Naive thymus-derived CD8-positive, alpha-beta T cell (primary cell): Measurements from ENCODE around the gene ARL8B. TPM values are rescaled to one million over a fixed set of nuclear protein-coding genes. Genes with fewer than 3 reads are reported as not detected.
A peak's percentile ranks its signal among the peaks of the same experiment; 100 is the strongest.
"Not testable (repeated sequence)": the region's sequence is repeated elsewhere in the genome, so short reads cannot be mapped to it uniquely, and the experiment has no call there.

Experiments
- ATAC-seq, 2 donors: fragments of 150-1000 bp; cut with Tn5 transposase in 1 of 2; sonication (Bioruptor Pico), chemical (Tn5 transposase) in 1 of 2; 1 replicate in 1 of 2; 2 replicates in 1 of 2; pipeline ENCODE4 v1.10.0; 2021; ENCODE audit warnings: mild to moderate bottlenecking in 2 of 2, moderate library complexity in 2 of 2
- POLR2A ChIA-PET: fragments of 350-600 bp; sonication (Branson Sonifier 250); formaldehyde crosslinking; loops from one replicate; lab custom pipeline; 2021; ENCODE audit warnings: antibody characterized with exemption; lab: Charles Lee
- DNase-seq, 10 donors: peaks; one replicate each; pipeline versions ENCODE4 v3.0.0 to v3.0.0-alpha.2; 2020 to 2022
- H3K27ac Mint-ChIP-seq, 10 donors: one replicate each; pipeline ENCODE4 v1.8.0; 2020 to 2022; ENCODE audit warnings: mild to moderate bottlenecking in 10 of 10, mixed read lengths in 10 of 10, moderate library complexity in 4 of 10, inconsistent platforms in 1 of 10
- H3K27me3 Mint-ChIP-seq, 5 donors: one replicate each; pipeline ENCODE4 v1.8.0; 2021 to 2022; ENCODE audit warnings: mixed read lengths in 5 of 5
- H3K36me3 Mint-ChIP-seq, 3 donors: one replicate each; pipeline ENCODE4 v1.8.0; 2020 to 2022; ENCODE audit warnings: mixed read lengths in 3 of 3, mild to moderate bottlenecking in 2 of 3, inconsistent platforms in 1 of 3
- H3K4me1 Mint-ChIP-seq, 4 donors: one replicate each; pipeline ENCODE4 v1.8.0; 2021 to 2022; ENCODE audit warnings: mixed read lengths in 4 of 4
- H3K4me3 Mint-ChIP-seq, 10 donors: one replicate each; pipeline ENCODE4 v1.8.0; 2020 to 2022; ENCODE audit warnings: mild to moderate bottlenecking in 10 of 10, mixed read lengths in 10 of 10, moderate library complexity in 6 of 10, inconsistent platforms in 1 of 10
- H3K9me3 Mint-ChIP-seq, 9 donors: one replicate each; pipeline ENCODE4 v1.8.0; 2020 to 2022; ENCODE audit warnings: mixed read lengths in 9 of 9, mild to moderate bottlenecking in 3 of 9, inconsistent platforms in 1 of 9, moderate library complexity in 1 of 9
- polyA plus RNA-seq, 3 donors: library from polyadenylated mRNA; unstranded; fragments of 300-500 nt; fragmentation: Illumina TruSeq; gene quantifications; one replicate each; pipeline ENCODE4 v1.2.3, GENCODE V29; 2021
- total RNA-seq, 8 experiments: library from RNA in 2 of 8; stranded (reverse) in 2 of 8; gene quantifications; one replicate each; pipeline ENCODE4 v1.2.3 and lab custom pipeline; 2021 to 2026

ARL8B gene
- total and polyA plus RNA-seq, 5 experiments from 2014 or later, result 40.4 to 57.8 (median 49.8) TPM

- no peaks in the 10 kb centered on the region for H3K36me3 Mint-ChIP-seq
- H3K4me1 Mint-ChIP-seq, result peaks cover 0 to 5% (median 3%) of the 10 kb centered on the region in 4 donors
- no peak overlapping the region for H3K27ac Mint-ChIP-seq
- POLR2A ChIA-PET, result interaction anchor here (0.7 kb wide), 1 partner anchor 801 kb away, joined by 3 read pairs; no protein-coding TSS in a partner anchor
- H3K9me3 Mint-ChIP-seq, result no peaks in the 10 kb centered on the region
- DNase-seq (no peak), ATAC-seq (no peak)
- peaks cover 10 to 41% (median 38%) of the 10 kb centered on the region in 5 donors for H3K27me3 Mint-ChIP-seq
- no peak overlapping the region for H3K4me3 Mint-ChIP-seq
These were observed 28.4 kb upstream of the ARL8B start for GRCh38 chr3:5093731-5094130.

DNA sequence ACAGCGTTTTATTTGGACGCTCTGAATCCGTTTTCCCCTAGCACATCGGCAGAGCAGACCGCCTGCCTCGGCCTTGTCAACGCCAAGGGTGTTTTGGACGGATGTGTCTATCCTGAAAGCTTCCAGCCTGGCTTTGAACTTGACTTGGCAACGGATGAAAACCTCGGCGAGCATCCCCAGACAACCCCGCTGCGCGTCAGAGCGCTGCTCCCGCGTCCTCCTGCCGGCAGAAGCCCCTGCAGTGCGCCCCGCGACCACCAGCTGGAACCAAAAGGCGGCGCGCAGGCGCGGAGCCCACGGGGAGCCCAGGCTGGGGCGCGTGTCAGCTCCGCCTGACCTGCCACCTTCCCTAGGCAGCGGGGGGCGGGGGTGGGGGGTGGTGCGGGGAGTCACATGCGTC, 26.2 kb upstream of the ARL8B start:
- Mint-ChIP-seq H3K27ac (no peak overlapping the region), H3K4me1 (peaks cover 0 to 5% (median 3%) of the 10 kb centered on the region in 4 donors), H3K9me3 (no peaks in the 10 kb centered on the region), H3K36me3 (no peaks in the 10 kb centered on the region), H3K27me3 (peaks cover 13 to 41% (median 39%) of the 10 kb centered on the region in 5 donors), H3K4me3 (peak overlapping the region in 4 of 10 donors; percentile 4 to 30 (median 26))
- POLR2A ChIA-PET, result no interaction called here
- ATAC-seq, result peak in 1 of 2 donors; percentile 55
- peak in 5 of 10 donors; percentile 1 to 18 (median 7) for DNase-seq

DNA sequence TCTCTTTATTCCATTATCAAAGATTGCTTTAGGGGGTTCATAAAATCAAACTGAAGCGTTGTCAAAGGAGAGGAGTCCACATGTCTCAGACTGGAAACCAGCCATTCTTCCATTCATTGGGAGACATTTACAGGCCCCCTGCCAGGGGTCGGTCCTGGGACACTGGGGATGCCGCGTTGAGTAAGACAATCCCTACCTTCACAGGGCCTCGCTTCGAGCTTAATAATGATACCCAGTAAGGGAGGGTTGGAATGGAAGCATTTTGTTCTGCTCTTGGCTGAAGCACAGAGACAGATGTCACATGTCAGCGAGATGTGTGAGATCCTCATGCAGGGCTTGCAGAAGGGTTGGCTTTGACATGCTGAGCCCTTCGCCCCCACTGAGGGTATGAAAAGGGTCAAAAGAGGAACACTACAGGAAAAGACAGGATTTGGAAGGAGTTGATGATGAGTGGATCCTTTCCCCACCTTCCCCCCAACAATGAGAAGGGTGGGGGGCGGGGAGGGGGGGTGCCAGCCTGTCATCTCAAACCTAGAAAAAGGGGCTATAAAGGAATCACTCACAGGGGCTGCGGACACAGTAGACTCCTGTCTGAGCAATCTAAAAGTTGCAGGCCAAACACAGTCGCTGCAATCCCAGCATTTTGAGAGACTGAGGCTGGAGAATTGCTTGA, 25.6 kb upstream of the ARL8B start:
- H3K27me3 Mint-ChIP-seq, result peaks cover 13 to 41% (median 36%) of the 10 kb centered on the region in 5 donors
- H3K4me3 Mint-ChIP-seq, result peak overlapping the region in 3 of 10 donors; percentile 7 to 30 (median 30)

GRCh38 chr3:5098346-5098745, 23.7 kb upstream of the ARL8B start:
- no peaks in the 10 kb centered on the region for H3K9me3 Mint-ChIP-seq
- peaks cover 13 to 41% (median 28%) of the 10 kb centered on the region in 5 donors for H3K27me3 Mint-ChIP-seq
- H3K4me1 Mint-ChIP-seq, result peaks cover 0 to 5% (median 3%) of the 10 kb centered on the region in 4 donors
- ATAC-seq (no peak), DNase-seq (no peak)
- no peaks in the 10 kb centered on the region for H3K36me3 Mint-ChIP-seq
- no peak overlapping the region for H3K4me3 Mint-ChIP-seq
- H3K27ac Mint-ChIP-seq, result no peak overlapping the region
- POLR2A ChIA-PET, result no interaction called here

More for the DNA sequence above, 25.6 kb upstream of the ARL8B start:
- H3K27ac Mint-ChIP-seq, result peak overlapping the region in 1 of 10 donors; percentile 77
- peaks cover 0 to 5% (median 3%) of the 10 kb centered on the region in 4 donors for H3K4me1 Mint-ChIP-seq
- no peaks in the 10 kb centered on the region for H3K36me3 Mint-ChIP-seq
- POLR2A ChIA-PET, result no interaction called here
- DNase-seq, result no peak
- ATAC-seq, result no peak
- no peaks in the 10 kb centered on the region for H3K9me3 Mint-ChIP-seq

GRCh38 chr3:5102532-5102931, 19.6 kb upstream of the ARL8B start:
- H3K9me3 Mint-ChIP-seq, result no peaks in the 10 kb centered on the region
- no peaks in the 10 kb centered on the region for H3K36me3 Mint-ChIP-seq
- ATAC-seq (no peak), DNase-seq (no peak)
- no peak overlapping the region for H3K27ac Mint-ChIP-seq
- POLR2A ChIA-PET, result no interaction called here
- no peaks in the 10 kb centered on the region for H3K4me1 Mint-ChIP-seq
- H3K4me3 Mint-ChIP-seq, result no peak overlapping the region
- peaks cover 2 to 9% (median 7%) of the 10 kb centered on the region in 5 donors for H3K27me3 Mint-ChIP-seq

GRCh38 chr3:5103743-5104142, 18.3 kb upstream of the ARL8B start:
- H3K9me3 Mint-ChIP-seq, result no peaks in the 10 kb centered on the region
- H3K27ac Mint-ChIP-seq, result no peak overlapping the region
- no peaks in the 10 kb centered on the region for H3K4me1 Mint-ChIP-seq
- H3K4me3 Mint-ChIP-seq, result no peak overlapping the region
- H3K27me3 Mint-ChIP-seq, result peaks cover 0 to 3% (median 2%) of the 10 kb centered on the region in 5 donors
- H3K36me3 Mint-ChIP-seq, result no peaks in the 10 kb centered on the region
- POLR2A ChIA-PET, result no interaction called here
- no peak for DNase-seq
- no peak for ATAC-seq

DNA sequence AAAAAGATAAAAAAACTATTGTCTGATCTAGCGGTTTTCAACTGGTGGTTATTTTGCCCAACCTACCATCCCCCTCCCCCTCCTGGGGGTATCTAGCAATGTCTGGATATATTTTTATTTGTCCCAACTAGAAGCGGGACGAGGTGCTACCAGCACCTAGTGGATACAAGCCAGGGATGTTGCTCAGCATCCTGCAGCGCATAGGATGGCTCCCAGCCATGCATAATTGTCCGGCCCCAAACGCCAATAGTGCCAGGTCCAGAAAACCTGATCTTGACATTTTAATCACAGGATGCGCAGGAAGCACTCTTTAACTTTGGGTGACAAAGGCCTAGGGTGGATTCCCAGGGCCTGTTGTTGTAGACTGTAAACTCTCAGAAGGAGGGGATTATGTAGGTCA, 17.0 kb upstream of the ARL8B start:
- H3K4me1 Mint-ChIP-seq, result no peaks in the 10 kb centered on the region
- H3K4me3 Mint-ChIP-seq, result no peak overlapping the region
- peak overlapping the region in 3 of 10 donors; percentile 40 to 72 (median 52) for H3K27ac Mint-ChIP-seq
- ATAC-seq (no peak), DNase-seq (no peak)
- no peaks in the 10 kb centered on the region for H3K9me3 Mint-ChIP-seq
- peaks cover 0 to 2% (median 0%) of the 10 kb centered on the region in 5 donors for H3K27me3 Mint-ChIP-seq
- POLR2A ChIA-PET, result no interaction called here
- no peaks in the 10 kb centered on the region for H3K36me3 Mint-ChIP-seq

DNA sequence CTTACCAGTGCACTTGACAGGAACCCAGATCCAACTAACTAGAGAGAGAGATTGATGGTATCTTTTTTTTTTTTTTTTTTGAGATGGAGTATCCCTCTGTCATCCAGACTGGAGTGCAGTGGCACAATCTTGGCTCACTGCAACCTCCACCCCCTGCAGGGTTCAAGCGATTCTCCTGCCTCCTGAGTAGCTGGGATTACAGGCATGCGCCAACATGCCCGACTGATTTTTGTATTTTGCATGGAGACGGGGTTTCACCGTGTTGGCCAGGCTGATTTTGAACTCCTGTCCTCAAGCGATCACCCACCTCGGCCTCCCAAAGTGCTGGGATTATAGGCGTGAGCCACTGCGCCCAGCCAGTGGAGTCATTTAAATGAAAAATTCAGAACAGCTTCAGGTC, 15.7 kb upstream of the ARL8B start:
- H3K27ac Mint-ChIP-seq, POLR2A ChIA-PET, ATAC-seq, H3K27me3 Mint-ChIP-seq, H3K36me3 Mint-ChIP-seq, H3K9me3 Mint-ChIP-seq, H3K4me1 Mint-ChIP-seq, DNase-seq, H3K4me3 Mint-ChIP-seq: not testable (repeated sequence)

DNA sequence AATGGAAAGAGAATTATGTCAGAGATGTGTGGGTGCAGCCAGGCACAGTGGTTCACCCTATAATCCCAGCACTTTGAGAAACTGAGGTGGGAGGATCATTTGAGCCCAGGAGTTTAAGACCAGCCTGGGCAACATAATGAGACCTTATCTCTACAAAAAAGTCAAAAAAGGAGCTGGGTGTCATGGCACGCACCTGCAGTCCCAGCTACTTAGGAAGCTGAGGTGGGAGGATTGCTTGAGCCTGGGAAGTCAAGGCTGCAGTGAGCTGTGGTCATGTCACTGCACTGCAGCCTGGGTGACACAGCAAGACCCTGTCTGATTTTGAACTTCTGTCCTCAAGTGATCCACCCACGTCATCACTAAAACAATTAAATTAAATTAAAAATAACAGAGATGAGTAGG, 15.2 kb upstream of the ARL8B start:
- DNase-seq, H3K27ac Mint-ChIP-seq, H3K4me1 Mint-ChIP-seq, ATAC-seq, H3K9me3 Mint-ChIP-seq, H3K27me3 Mint-ChIP-seq, POLR2A ChIA-PET, H3K4me3 Mint-ChIP-seq, H3K36me3 Mint-ChIP-seq: not testable (repeated sequence)

- Mint-ChIP-seq H3K36me3 (no peaks in the 10 kb centered on the region), H3K4me3 (no peak overlapping the region), H3K9me3 (no peaks in the 10 kb centered on the region), H3K27me3 (peaks cover 0 to 3% (median 0%) of the 10 kb centered on the region in 5 donors), H3K4me1 (peaks cover 0 to 2% (median 0%) of the 10 kb centered on the region in 4 donors), H3K27ac (no peak overlapping the region)
- POLR2A ChIA-PET, result no interaction called here
- ATAC-seq, result no peak
- DNase-seq, result no peak
These were observed 11.8 kb upstream of the ARL8B start for GRCh38 chr3:5110337-5110736.

GRCh38 chr3:5112043-5112442, 10.0 kb upstream of the ARL8B start:
- Mint-ChIP-seq H3K4me1 (peaks cover 0 to 2% (median 0%) of the 10 kb centered on the region in 4 donors), H3K27me3 (peaks cover 0 to 3% (median 0%) of the 10 kb centered on the region in 5 donors)

GRCh38 chr3:5113726-5114125, 8.4 kb upstream of the ARL8B start:
- ATAC-seq, H3K4me1 Mint-ChIP-seq, H3K27ac Mint-ChIP-seq, POLR2A ChIA-PET, H3K27me3 Mint-ChIP-seq, H3K4me3 Mint-ChIP-seq, H3K36me3 Mint-ChIP-seq, DNase-seq, H3K9me3 Mint-ChIP-seq: not testable (repeated sequence)

More at GRCh38 chr3:5112043-5112442, 10.0 kb upstream of the ARL8B start:
- no peaks in the 10 kb centered on the region for H3K9me3 Mint-ChIP-seq
- no peaks in the 10 kb centered on the region for H3K36me3 Mint-ChIP-seq
- POLR2A ChIA-PET, result no interaction called here
- no peak overlapping the region for H3K4me3 Mint-ChIP-seq
- no peak overlapping the region for H3K27ac Mint-ChIP-seq
- no peak for ATAC-seq
- no peak for DNase-seq

GRCh38 chr3:5115506-5116162, 6.5 kb upstream of the ARL8B start:
- no peak for ATAC-seq
- no peaks in the 10 kb centered on the region for H3K27me3 Mint-ChIP-seq
- POLR2A ChIA-PET, result no interaction called here
- no peaks in the 10 kb centered on the region for H3K36me3 Mint-ChIP-seq
- peak overlapping the region in 1 of 10 donors; percentile 32 for H3K27ac Mint-ChIP-seq
- no peak overlapping the region for H3K4me3 Mint-ChIP-seq
- H3K9me3 Mint-ChIP-seq, result no peaks in the 10 kb centered on the region
- DNase-seq, result no peak
- H3K4me1 Mint-ChIP-seq, result peaks cover 0 to 2% (median 0%) of the 10 kb centered on the region in 4 donors
